Uterus (tissue), 2 donors: Measurements from ENCODE around the gene KLHL40.

Source experiments
- CTCF ChIP-seq, 4 experiments: fragments of 200-600 bp in 2 of 4; fragments of 450-650 bp in 2 of 4; sonication (generic) in 2 of 4; IDR thresholded peaks; one replicate each; pipeline ENCODE4 v1.5.1; 2016 to 2019; ENCODE audit warnings: antibody characterized with exemption in 4 of 4, mild to moderate bottlenecking in 2 of 4, moderate library complexity in 1 of 4
- POLR2A ChIP-seq, 2 donors: fragments of 450-650 bp; IDR thresholded peaks; one replicate each; pipeline ENCODE4 v1.6.1; 2016; ENCODE audit warnings: antibody characterized with exemption in 2 of 2, mild to moderate bottlenecking in 1 of 2, moderate library complexity in 1 of 2

GRCh38 chr3:42735615-42736014, 50.3 kb downstream of the KLHL40 start:
- TF ChIP-seq CTCF (IDR thresholded peaks at IDR 0.05) = no peak
- no peak for TF ChIP-seq POLR2A (IDR thresholded peaks at IDR 0.05)
